ENCODE data around the gene DEFB121.

The DEFB121 gene

DNA sequence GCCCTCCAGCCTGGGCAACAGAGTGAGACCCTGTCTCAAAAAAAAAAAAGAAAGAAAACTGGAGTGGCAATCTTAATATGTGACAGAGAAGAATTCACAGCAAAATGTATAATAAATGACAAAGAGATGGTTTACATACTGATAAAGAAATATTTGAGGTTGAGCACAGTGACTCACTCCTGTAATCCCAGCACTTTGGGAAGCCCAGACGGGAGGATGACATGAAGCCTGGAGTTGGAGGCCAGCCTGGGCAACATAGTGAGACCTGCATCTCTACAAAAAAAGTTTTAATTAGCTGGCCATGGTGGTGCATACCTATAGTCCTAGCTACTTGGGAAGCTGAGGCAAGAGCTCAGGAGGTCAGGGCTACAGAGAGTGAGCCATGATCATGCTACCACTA, 50.0 kb downstream of the DEFB121 start:
- no peak for DNase-seq
